Osteoblast (primary cell): ENCODE data around the gene DUSP22. TPM values are rescaled to one million over a fixed set of nuclear protein-coding genes. Genes with fewer than 3 reads are reported as not detected.

Experiments used
- DNase-seq: peaks from one replicate; pipeline ENCODE4 v3.0.0; 2011; ENCODE audit warnings: low spot score, mixed read lengths; ENCODE audit not compliant: insufficient read length; ENCODE audit errors: missing footprints
- H2AFZ ChIP-seq: 2 replicates; pipeline ENCODE4 v1.6.0; 2011; ENCODE audit warnings: mild to moderate bottlenecking, low read length
- H3K27ac ChIP-seq: 2 replicates; pipeline ENCODE4 v1.5.1; 2011; ENCODE audit warnings: mild to moderate bottlenecking, low read depth, low read length, moderate library complexity
- H3K27me3 ChIP-seq: 2 replicates; pipeline ENCODE4 v1.6.0; 2012; ENCODE audit warnings: mild to moderate bottlenecking, control low read depth, inconsistent platforms, low read length, moderate library complexity; ENCODE audit not compliant: insufficient read depth
- H3K36me3 ChIP-seq: 2 replicates; pipeline ENCODE4 v1.5.1; 2011; ENCODE audit warnings: mild to moderate bottlenecking, low read length, control low read depth, moderate library complexity; ENCODE audit not compliant: insufficient read depth
- H3K4me1 ChIP-seq: 2 replicates; pipeline ENCODE4 v1.5.1; 2011; ENCODE audit warnings: mild to moderate bottlenecking, low read length, control low read depth, moderate library complexity; ENCODE audit not compliant: insufficient read depth
- H3K4me2 ChIP-seq: 2 replicates; pipeline ENCODE4 v1.6.0; 2011; ENCODE audit warnings: mild to moderate bottlenecking, low read length; ENCODE audit not compliant: insufficient read depth
- H3K4me3 ChIP-seq: fragments of 200-600 bp; sonication (generic); 3 replicates; pipeline ENCODE4 v1.5.1; 2012; ENCODE audit warnings: mild to moderate bottlenecking, low read length, inconsistent platforms; ENCODE audit not compliant: insufficient read depth
- H3K79me2 ChIP-seq: 2 replicates; pipeline ENCODE4 v1.6.0; 2012; ENCODE audit warnings: mild to moderate bottlenecking, low read length, control low read depth, inconsistent platforms; ENCODE audit not compliant: insufficient read depth
- H3K9me3 ChIP-seq: 2 replicates; pipeline ENCODE4 v1.5.1; 2011; ENCODE audit warnings: low read depth, low read length, control low read depth
- H4K20me1 ChIP-seq: 2 replicates; pipeline ENCODE4 v1.6.0; 2012; ENCODE audit warnings: mild to moderate bottlenecking, low read length, control low read depth; ENCODE audit not compliant: insufficient read depth
- CTCF ChIP-seq: IDR thresholded peaks from 2 replicates; pipeline ENCODE4 v1.5.1; 2011; ENCODE audit warnings: mild to moderate bottlenecking, low read depth, low read length, moderate library complexity; ENCODE audit errors: extremely low read depth
- total RNA-seq: library from RNA; depleted of rRNA; stranded (reverse); fragments of >200 nt; gene quantifications from 2 replicates; pipeline ENCODE4 v1.2.3, GENCODE V29; 2012

Gene DUSP22
- total RNA-seq, 1 donor: 18.1 TPM

DNA sequence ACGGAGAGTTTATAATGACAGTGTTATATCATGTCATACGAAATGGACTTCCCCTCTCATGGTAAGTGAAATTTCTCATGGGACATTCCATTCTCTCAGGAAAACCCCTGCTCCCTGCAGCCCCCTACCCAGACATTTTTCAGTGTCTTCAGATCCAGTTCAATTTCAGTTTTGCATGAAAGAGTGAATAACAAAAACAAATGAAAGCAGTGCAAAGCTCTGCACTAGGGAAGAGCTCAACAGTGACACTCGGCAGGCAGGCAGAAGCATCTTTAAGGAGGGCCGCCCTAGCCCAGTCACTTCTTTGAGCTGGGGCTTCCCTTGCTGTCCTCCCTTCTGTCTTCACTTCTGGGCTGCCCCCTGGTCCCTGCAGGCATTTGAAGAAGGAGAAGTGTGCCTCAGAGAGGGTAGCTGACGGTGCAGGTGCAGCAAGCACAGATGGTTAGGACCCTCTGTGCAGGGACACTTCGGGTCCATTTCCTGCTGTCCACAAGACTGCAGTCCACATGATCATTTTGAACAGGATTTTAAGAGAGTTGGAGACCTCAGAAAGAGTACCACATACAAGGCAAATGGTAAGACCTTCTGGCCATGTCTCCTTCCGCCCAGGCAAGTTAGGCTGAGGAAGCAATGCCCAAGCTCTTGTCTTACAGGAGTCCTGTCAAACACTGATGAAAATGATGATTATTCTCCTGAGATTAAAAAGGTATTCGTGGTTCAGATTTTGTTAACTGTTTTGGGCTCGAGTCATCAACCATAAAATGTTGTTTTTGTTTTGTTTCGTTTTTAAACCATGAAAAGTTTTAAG lies 5.4 kb upstream of the DUSP22 start:
- Histone ChIP-seq H4K20me1 (no peaks in the 10 kb centered on the region), H2AFZ (no peak overlapping the region), H3K4me1 (peaks cover 5% of the 10 kb centered on the region), H3K79me2 (no peaks in the 10 kb centered on the region), H3K36me3 (no peaks in the 10 kb centered on the region), H3K9me3 (no peaks in the 10 kb centered on the region), H3K27me3 (peaks cover 8% of the 10 kb centered on the region), H3K4me2 (no peak overlapping the region), H3K27ac (no peak overlapping the region), H3K4me3 (no peak overlapping the region)
- TF ChIP-seq CTCF: no peak
- DNase-seq: peak; percentile 79

GRCh38 chr6:287489-287860 lies 4.8 kb upstream of the DUSP22 start:
- Histone ChIP-seq H3K4me3 (no peak overlapping the region), H3K27ac (no peak overlapping the region), H3K4me2 (no peak overlapping the region), H3K36me3 (no peaks in the 10 kb centered on the region), H3K27me3 (peaks cover 8% of the 10 kb centered on the region), H2AFZ (no peak overlapping the region), H4K20me1 (no peaks in the 10 kb centered on the region), H3K4me1 (peaks cover 5% of the 10 kb centered on the region), H3K9me3 (no peaks in the 10 kb centered on the region), H3K79me2 (no peaks in the 10 kb centered on the region)
- no peak for DNase-seq
- no peak for TF ChIP-seq CTCF

DNA sequence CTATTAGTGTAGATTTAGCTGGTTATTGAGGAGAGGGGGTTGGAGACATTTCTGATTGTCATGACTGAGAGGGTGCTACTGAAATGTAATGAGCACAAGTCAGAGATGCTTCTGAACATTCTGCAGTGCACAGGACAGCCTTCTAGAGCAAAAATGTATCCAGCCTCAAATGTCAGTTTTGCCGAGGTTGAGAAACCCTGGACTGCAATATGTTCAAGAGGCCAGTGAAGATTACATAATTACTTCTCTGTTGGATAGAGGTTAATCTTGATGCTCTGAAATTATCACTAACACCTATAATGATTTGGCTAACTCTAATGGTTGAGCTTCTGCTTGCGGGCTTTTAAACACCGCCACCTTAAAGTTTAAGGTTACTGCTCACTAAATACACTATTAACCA lies 3.4 kb upstream of the DUSP22 start:
- Histone ChIP-seq H3K4me3 (no peak overlapping the region), H3K4me2 (no peak overlapping the region), H4K20me1 (no peaks in the 10 kb centered on the region), H3K9me3 (no peaks in the 10 kb centered on the region), H3K36me3 (no peaks in the 10 kb centered on the region), H3K27ac (no peak overlapping the region), H3K27me3 (peaks cover 8% of the 10 kb centered on the region), H3K79me2 (no peaks in the 10 kb centered on the region), H2AFZ (no peak overlapping the region), H3K4me1 (peaks cover 9% of the 10 kb centered on the region)
- no peak for TF ChIP-seq CTCF
- no peak for DNase-seq

GRCh38 chr6:290111-290922 lies 2.0 kb upstream of the DUSP22 start:
- Histone ChIP-seq H3K27ac (no peak overlapping the region), H3K4me1 (peaks cover 9% of the 10 kb centered on the region), H4K20me1 (peaks cover 3% of the 10 kb centered on the region), H3K79me2 (peaks cover 4% of the 10 kb centered on the region), H3K27me3 (peaks cover 8% of the 10 kb centered on the region), H3K36me3 (no peaks in the 10 kb centered on the region), H2AFZ (no peak overlapping the region), H3K9me3 (no peaks in the 10 kb centered on the region), H3K4me2 (no peak overlapping the region), H3K4me3 (no peak overlapping the region)
- peak; percentile 72 for DNase-seq
- no peak for TF ChIP-seq CTCF
